SK-N-SH (cell line): ENCODE results near the gene SKIDA1. TPM values are rescaled to one million over a fixed set of nuclear protein-coding genes. Genes with fewer than 3 reads are reported as not detected.

Source experiments
- CTCF ChIA-PET: fragments of 300-600, 350-600 bp; formaldehyde crosslinking; extraction: SDS; loops from one replicate; lab custom pipeline; 2021; lab: Yijun Ruan, JAX
- POLR2A ChIA-PET: fragments of 350-600 bp; sonication (Branson Sonifier 250); formaldehyde crosslinking; extraction: SDS; loops from one replicate; lab custom pipeline; 2020; ENCODE audit warnings: antibody characterized with exemption, inconsistent platforms; lab: Yijun Ruan, JAX
- DNase-seq: peaks from one replicate; pipeline ENCODE4 v3.0.0; 2012
- H2AFZ ChIP-seq: fragments of 200-600 bp; sonication (generic); 2 replicates; pipeline ENCODE4 v1.8.1; 2016; ENCODE audit warnings: antibody characterized with exemption, mild to moderate bottlenecking, low read depth
- H3F3A ChIP-seq: fragments of 200-600 bp; sonication (generic); replicated peaks from 2 replicates; pipeline ENCODE3; 2016; ENCODE audit warnings: antibody characterized with exemption, mild to moderate bottlenecking; ENCODE audit not compliant: insufficient read depth
- H3K27ac ChIP-seq, 2 experiments: fragments of 200-500 bp in 1 of 2; fragments of 200-600 bp in 1 of 2; sonication (Bioruptor generic) in 1 of 2; sonication (generic), shearing (Covaris generic) in 1 of 2; 2 replicates each; pipeline versions ENCODE4 v1.5.1 to v1.6.1; 2014 to 2016; ENCODE audit warnings: low read depth in 2 of 2, inconsistent platforms in 1 of 2, low read length in 1 of 2, mild to moderate bottlenecking in 1 of 2, mixed read lengths in 1 of 2
- H3K27me3 ChIP-seq: fragments of 200-600 bp; sonication (generic), shearing (Covaris generic); 2 replicates; pipeline ENCODE4 v1.6.1; 2016; ENCODE audit warnings: mixed run types; ENCODE audit not compliant: insufficient read depth
- H3K36me3 ChIP-seq, 2 experiments: fragments of 200-500 bp in 1 of 2; fragments of 200-600 bp in 1 of 2; sonication (Bioruptor generic) in 1 of 2; sonication (generic) in 1 of 2; replicated peaks in 1 of 2; 2 replicates each; pipeline versions ENCODE3 to v1.5.1; 2014 to 2016; ENCODE audit warnings: low read length in 1 of 2, mild to moderate bottlenecking in 1 of 2; ENCODE audit not compliant: insufficient read depth in 2 of 2, control insufficient read depth in 1 of 2
- H3K4me1 ChIP-seq, 2 experiments: fragments of 200-500 bp in 1 of 2; fragments of 200-600 bp in 1 of 2; sonication (Bioruptor generic) in 1 of 2; sonication (generic), shearing (Covaris generic) in 1 of 2; 2 replicates each; pipeline versions ENCODE4 v1.5.1 to v1.6.1; 2014 to 2016; ENCODE audit warnings: low read depth in 1 of 2, low read length in 1 of 2, mixed run types in 1 of 2; ENCODE audit not compliant: insufficient read depth in 2 of 2, control insufficient read depth in 1 of 2
- H3K4me2 ChIP-seq: fragments of 200-600 bp; sonication (generic), shearing (Covaris generic); 2 replicates; pipeline ENCODE4 v1.6.1; 2017; ENCODE audit warnings: mixed run types
- H3K4me3 ChIP-seq, 2 experiments: fragments of 200-500 bp in 1 of 2; fragments of 200-600 bp in 1 of 2; sonication (Bioruptor generic) in 1 of 2; sonication (generic), shearing (Covaris generic) in 1 of 2; 2 replicates each; pipeline versions ENCODE4 v1.5.1 to v1.8.1; 2014 to 2016; ENCODE audit warnings: low read depth in 2 of 2, inconsistent platforms in 1 of 2, low read length in 1 of 2, mild to moderate bottlenecking in 1 of 2, mixed read lengths in 1 of 2, moderate library complexity in 1 of 2
- H3K79me2 ChIP-seq: fragments of 200-600 bp; sonication (generic); 2 replicates; pipeline ENCODE4 v1.8.1; 2017; ENCODE audit warnings: mild to moderate bottlenecking; ENCODE audit not compliant: insufficient read depth
- H3K9ac ChIP-seq: fragments of 200-600 bp; sonication (generic); 2 replicates; pipeline ENCODE4 v1.6.1; 2017; ENCODE audit warnings: mixed run types
- H3K9me2 ChIP-seq: fragments of 200-600 bp; sonication (generic); 2 replicates; pipeline ENCODE4 v1.6.1; 2017; ENCODE audit warnings: mixed run types
- H3K9me3 ChIP-seq: fragments of 200-600 bp; sonication (generic); 2 replicates; pipeline ENCODE4 v1.6.1; 2017; ENCODE audit warnings: mixed run types, mild to moderate bottlenecking, moderate library complexity
- H4K20me1 ChIP-seq: fragments of 200-600 bp; sonication (generic); 2 replicates; pipeline ENCODE4 v1.6.1; 2017; ENCODE audit warnings: mild to moderate bottlenecking, mixed run types; ENCODE audit not compliant: insufficient read depth
- CTCF ChIP-seq: fragments of 200-600 bp; sonication (generic); IDR thresholded peaks from 2 replicates; pipeline ENCODE4 v1.6.1; 2017; ENCODE audit warnings: antibody characterized with exemption, mild to moderate bottlenecking, moderate library complexity
- EZH2phosphoT487 ChIP-seq: fragments of 200-600 bp; sonication (generic); IDR thresholded peaks from 2 replicates; pipeline ENCODE4 v1.6.1; 2017; ENCODE audit warnings: low read depth, mixed run types, mild to moderate bottlenecking, antibody characterized with exemption, moderate library complexity, borderline replicate concordance
- FOSL2 ChIP-seq: IDR thresholded peaks from 2 replicates; pipeline ENCODE4 v1.4.0; 2012; ENCODE audit warnings: low read depth, mild to moderate bottlenecking, moderate library complexity, borderline replicate concordance
- FOXM1 ChIP-seq: IDR thresholded peaks from 2 replicates; pipeline ENCODE4 v1.4.0; 2012; ENCODE audit warnings: low read depth, mild to moderate bottlenecking
- GATA2 ChIP-seq: sonication (generic); formaldehyde crosslinking; IDR thresholded peaks from 2 replicates; pipeline ENCODE4 v1.5.0; 2020; ENCODE audit warnings: mild to moderate bottlenecking, missing genetic modification reagents
- JUND ChIP-seq: IDR thresholded peaks from 2 replicates; pipeline ENCODE4 v1.4.0; 2012
- MEF2A ChIP-seq: IDR thresholded peaks from 2 replicates; pipeline ENCODE4 v1.4.0; 2012; ENCODE audit warnings: low read depth, borderline replicate concordance
- PBX3 ChIP-seq: IDR thresholded peaks from 2 replicates; pipeline ENCODE4; 2012
- RAD21 ChIP-seq: IDR thresholded peaks from 2 replicates; pipeline ENCODE4 v1.6.1; 2012; ENCODE audit warnings: mild to moderate bottlenecking, low read length
- RCOR1 ChIP-seq: fragments of 150-350 bp; IDR thresholded peaks from 2 replicates; pipeline ENCODE4 v1.6.1; 2017; ENCODE audit warnings: antibody characterized with exemption, low read length
- TCF12 ChIP-seq: IDR thresholded peaks from 2 replicates; pipeline ENCODE4 v1.4.0; 2012
- USF1 ChIP-seq: IDR thresholded peaks from 2 replicates; pipeline ENCODE4 v1.4.0; 2012; ENCODE audit warnings: low read depth, borderline replicate concordance
- USF2 ChIP-seq: fragments of 150-350 bp; IDR thresholded peaks from 2 replicates; pipeline ENCODE4 v1.6.1; 2017; ENCODE audit warnings: antibody characterized with exemption, low read length, low read depth, borderline replicate concordance
- ZBTB33 ChIP-seq: IDR thresholded peaks from 2 replicates; pipeline ENCODE4 v1.4.0; 2012; ENCODE audit warnings: low read depth, borderline replicate concordance
- WGBS: methylation state at CpG from one replicate; pipeline ENCODE4 v1.1.6; 2017; ENCODE audit warnings: low lambda C conversion rate; 5-methylcytosine and 5-hydroxymethylcytosine counted together
- polyA plus RNA-seq, 3 experiments: library from polyadenylated mRNA; depleted of rRNA; stranded (reverse); fragments of >200 nt; gene quantifications; 2 replicates each; pipeline ENCODE4 v1.2.3, GENCODE V29; 2012

Gene SKIDA1
- polyA plus RNA-seq, 1 of the 3 experiments (the other 2 are of a cell fraction), result 0.38 TPM

GRCh38 chr10:21468086-21468485, 57.4 kb downstream of the SKIDA1 start:
- no peak overlapping the region for H3K4me2 ChIP-seq
- no peaks in the 10 kb centered on the region for H3K9me2 ChIP-seq
- H3K79me2 ChIP-seq, result no peaks in the 10 kb centered on the region
- H3K9me3 ChIP-seq, result no peaks in the 10 kb centered on the region
- no peaks in the 10 kb centered on the region for H3K36me3 ChIP-seq
- H3K27ac ChIP-seq, result no peak overlapping the region
- ChIA-PET CTCF (no interaction called here), POLR2A (no interaction called here)
- TF ChIP-seq TCF12, result no peak
- no peak for TF ChIP-seq FOXM1
- no peak for TF ChIP-seq FOSL2
- TF ChIP-seq JUND, result no peak
- TF ChIP-seq USF2, result no peak
- no peak for TF ChIP-seq EZH2phosphoT487
- no peak for TF ChIP-seq RCOR1
- TF ChIP-seq USF1, result no peak
- no peak for TF ChIP-seq RAD21
- TF ChIP-seq CTCF, result no peak
- no peak for TF ChIP-seq ZBTB33
- no peak for TF ChIP-seq MEF2A
- TF ChIP-seq PBX3, result no peak
- no peak for TF ChIP-seq GATA2
- H3F3A ChIP-seq, result no peaks in the 10 kb centered on the region
- no peak overlapping the region for H3K9ac ChIP-seq
- 89% methylated on average over 3 of the region's 3 CpGs for WGBS
- H4K20me1 ChIP-seq, result no peaks in the 10 kb centered on the region
- H3K4me1 ChIP-seq, result no peaks in the 10 kb centered on the region; a peak in 1 of 4 replicates
- DNase-seq, result no peak
- H2AFZ ChIP-seq, result no peak overlapping the region
- no peaks in the 10 kb centered on the region for H3K27me3 ChIP-seq
- H3K4me3 ChIP-seq, result no peak overlapping the region
